Thoracic aorta (tissue), 2 donors: ENCODE results near the gene TOB2. TPM values are rescaled to one million over a fixed set of nuclear protein-coding genes. Genes with fewer than 3 reads are reported as not detected.

ENCODE experiments used
- ATAC-seq: fragments of 150-250 bp; one replicate; pipeline ENCODE4 v1.8.0; 2017; ENCODE audit warnings: low read depth; ENCODE audit not compliant: insufficient number of reproducible peaks, low FRiP score
- DNase-seq: peaks from one replicate; pipeline ENCODE4 v3.0.0-alpha.2; 2020; ENCODE audit warnings: low spot score
- H3K27ac ChIP-seq, 2 donors: fragments of 200-600 bp; sonication (generic); 1 replicate in 1 of 2; 2 replicates in 1 of 2; pipeline ENCODE4 v1.5.1; 2016; ENCODE audit warnings: mild to moderate bottlenecking in 2 of 2, moderate library complexity in 2 of 2
- H3K27me3 ChIP-seq: fragments of 200-600 bp; sonication (generic); replicated peaks from 2 replicates; pipeline ENCODE4 v1.6.0; 2016; ENCODE audit warnings: mild to moderate bottlenecking; ENCODE audit not compliant: insufficient read depth
- H3K36me3 ChIP-seq: fragments of 200-600 bp; sonication (generic); one replicate; pipeline ENCODE4 v1.5.1; 2016
- H3K4me1 ChIP-seq, 2 donors: fragments of 200-600 bp; sonication (generic); 1 replicate in 1 of 2; 2 replicates in 1 of 2; pipeline versions ENCODE4 v1.5.1 to v1.6.0; 2016; ENCODE audit warnings: low read depth in 2 of 2, mild to moderate bottlenecking in 1 of 2; ENCODE audit not compliant: control insufficient read depth in 1 of 2
- H3K4me3 ChIP-seq: fragments of 200-600 bp; sonication (generic); 2 replicates; pipeline ENCODE4 v1.5.1; 2016; ENCODE audit warnings: mild to moderate bottlenecking
- H3K9me3 ChIP-seq: fragments of 200-600 bp; sonication (generic); 2 replicates; pipeline ENCODE4 v1.5.1; 2016
- total RNA-seq, 2 donors: library from RNA; depleted of rRNA; stranded (reverse); fragments of >200 nt; gene quantifications; one replicate each; pipeline versions ENCODE4 v1.1.0 to v1.2.3, GENCODE V29; 2016
- TF ChIP-seq, protein P1 (sequence below): fragments of 200-600 bp; sonication (generic); IDR thresholded peaks from one replicate; pipeline ENCODE4 v1.5.1; 2019; ENCODE audit warnings: antibody characterized with exemption

Gene TOB2
- total RNA-seq, 2 donors from 2014 or later, result 45.5 to 56.5 TPM

DNA sequence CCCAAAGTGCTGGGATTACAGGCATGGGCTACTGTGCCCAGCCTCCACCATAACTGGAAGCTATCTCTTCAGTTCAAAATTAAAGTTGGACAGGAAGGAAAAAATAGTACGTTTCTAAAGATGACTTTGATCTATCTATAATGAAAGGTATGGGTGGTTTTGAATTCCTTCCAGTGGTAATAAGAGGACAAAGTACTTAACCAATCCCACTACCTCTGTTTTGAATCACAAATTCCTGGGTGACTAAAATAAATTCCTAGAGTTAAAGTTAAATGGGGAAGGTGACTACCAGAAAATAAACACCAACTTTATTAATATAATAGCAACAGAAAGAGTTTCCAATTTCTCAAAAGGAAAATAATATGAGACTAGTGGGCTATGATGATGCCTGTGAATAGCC is 12.8 kb upstream of the TOB2 start:
- no peak for ATAC-seq
- no peak overlapping the region for H3K4me3 ChIP-seq
- no peak for DNase-seq
- H3K27ac ChIP-seq, result no peak overlapping the region
- H3K36me3 ChIP-seq, result peaks cover 51% of the 10 kb centered on the region
- TF ChIP-seq, protein P1, sequence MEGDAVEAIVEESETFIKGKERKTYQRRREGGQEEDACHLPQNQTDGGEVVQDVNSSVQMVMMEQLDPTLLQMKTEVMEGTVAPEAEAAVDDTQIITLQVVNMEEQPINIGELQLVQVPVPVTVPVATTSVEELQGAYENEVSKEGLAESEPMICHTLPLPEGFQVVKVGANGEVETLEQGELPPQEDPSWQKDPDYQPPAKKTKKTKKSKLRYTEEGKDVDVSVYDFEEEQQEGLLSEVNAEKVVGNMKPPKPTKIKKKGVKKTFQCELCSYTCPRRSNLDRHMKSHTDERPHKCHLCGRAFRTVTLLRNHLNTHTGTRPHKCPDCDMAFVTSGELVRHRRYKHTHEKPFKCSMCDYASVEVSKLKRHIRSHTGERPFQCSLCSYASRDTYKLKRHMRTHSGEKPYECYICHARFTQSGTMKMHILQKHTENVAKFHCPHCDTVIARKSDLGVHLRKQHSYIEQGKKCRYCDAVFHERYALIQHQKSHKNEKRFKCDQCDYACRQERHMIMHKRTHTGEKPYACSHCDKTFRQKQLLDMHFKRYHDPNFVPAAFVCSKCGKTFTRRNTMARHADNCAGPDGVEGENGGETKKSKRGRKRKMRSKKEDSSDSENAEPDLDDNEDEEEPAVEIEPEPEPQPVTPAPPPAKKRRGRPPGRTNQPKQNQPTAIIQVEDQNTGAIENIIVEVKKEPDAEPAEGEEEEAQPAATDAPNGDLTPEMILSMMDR, result no peak
- H3K4me1 ChIP-seq, result no peaks in the 10 kb centered on the region
- H3K27me3 ChIP-seq, result no peaks in the 10 kb centered on the region
- no peaks in the 10 kb centered on the region for H3K9me3 ChIP-seq

DNA sequence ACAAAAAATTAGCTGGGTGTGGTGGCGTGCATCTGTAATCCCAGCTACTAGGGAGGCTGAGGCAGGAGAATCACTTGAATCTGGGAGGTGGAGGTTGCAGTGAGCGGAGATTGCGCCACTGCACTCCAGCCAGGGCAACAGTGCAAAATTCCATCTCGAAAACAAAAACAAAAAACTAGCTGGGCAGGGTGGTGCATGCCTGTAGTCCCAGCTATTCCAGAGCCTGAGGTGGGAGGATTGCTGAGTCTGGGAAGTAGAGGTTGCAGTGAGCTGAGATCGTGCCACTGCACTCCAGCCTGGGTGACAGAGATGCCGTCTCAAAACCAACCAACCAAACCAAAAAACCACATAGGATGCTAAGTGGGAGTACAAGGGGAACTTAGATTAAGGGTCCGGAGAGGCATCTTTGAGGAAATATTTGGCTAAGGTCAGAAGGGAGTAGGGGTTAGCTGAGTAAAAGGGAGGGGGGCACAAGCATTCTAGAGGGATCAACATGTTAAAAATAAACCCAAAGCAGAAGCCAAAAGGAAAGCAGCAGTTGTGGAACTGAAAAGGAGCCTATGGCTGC is 11.6 kb upstream of the TOB2 start:
- Histone ChIP-seq H3K27ac (no peak overlapping the region), H3K27me3 (no peaks in the 10 kb centered on the region), H3K4me1 (no peaks in the 10 kb centered on the region), H3K4me3 (no peak overlapping the region), H3K9me3 (no peaks in the 10 kb centered on the region), H3K36me3 (peaks cover 42% of the 10 kb centered on the region)
- TF ChIP-seq, protein P1, result no peak
- DNase-seq (no peak), ATAC-seq (no peak)

DNA sequence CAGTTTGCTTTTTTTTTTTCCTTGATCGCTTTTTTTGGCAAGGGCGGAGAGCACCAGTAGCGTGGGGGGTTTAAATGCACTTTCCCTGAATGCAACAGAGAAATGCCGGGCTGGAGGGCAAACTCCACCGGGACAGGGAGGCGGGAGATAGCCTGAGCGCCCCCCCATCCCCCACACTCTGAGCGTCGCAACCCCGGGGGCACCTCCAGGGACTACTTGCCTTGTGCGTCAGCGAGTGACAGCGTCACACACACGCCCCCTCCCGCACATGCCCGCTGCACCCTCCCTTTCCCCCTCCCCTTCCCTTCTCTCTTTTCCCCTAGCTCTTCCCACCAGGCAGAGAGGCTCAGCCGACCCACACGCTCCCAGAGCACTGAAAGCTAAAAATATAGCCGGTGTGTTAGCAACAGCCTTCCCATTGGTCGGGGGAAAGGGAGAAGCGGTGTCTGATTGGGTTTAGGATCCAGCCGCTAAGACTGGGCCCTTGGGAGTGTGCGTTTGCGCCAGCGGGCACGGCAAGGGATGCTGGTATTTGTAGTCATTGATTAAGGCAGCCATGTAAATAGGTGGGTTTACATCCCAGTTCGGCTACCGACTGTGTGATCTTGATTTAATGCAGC is 1.7 kb upstream of the TOB2 start:
- H3K4me3 ChIP-seq, result peak overlapping the region; percentile 91
- ATAC-seq (peak; percentile 95), DNase-seq (peak; percentile 90)
- TF ChIP-seq, protein P1, result no peak
- H3K27me3 ChIP-seq, result no peaks in the 10 kb centered on the region
- H3K4me1 ChIP-seq, result peaks cover 5 to 16% of the 10 kb centered on the region in 2 donors
- H3K27ac ChIP-seq, result peak overlapping the region; percentile 94 to 99
- H3K9me3 ChIP-seq, result no peaks in the 10 kb centered on the region
- peaks cover under 1% of the 10 kb centered on the region for H3K36me3 ChIP-seq

DNA sequence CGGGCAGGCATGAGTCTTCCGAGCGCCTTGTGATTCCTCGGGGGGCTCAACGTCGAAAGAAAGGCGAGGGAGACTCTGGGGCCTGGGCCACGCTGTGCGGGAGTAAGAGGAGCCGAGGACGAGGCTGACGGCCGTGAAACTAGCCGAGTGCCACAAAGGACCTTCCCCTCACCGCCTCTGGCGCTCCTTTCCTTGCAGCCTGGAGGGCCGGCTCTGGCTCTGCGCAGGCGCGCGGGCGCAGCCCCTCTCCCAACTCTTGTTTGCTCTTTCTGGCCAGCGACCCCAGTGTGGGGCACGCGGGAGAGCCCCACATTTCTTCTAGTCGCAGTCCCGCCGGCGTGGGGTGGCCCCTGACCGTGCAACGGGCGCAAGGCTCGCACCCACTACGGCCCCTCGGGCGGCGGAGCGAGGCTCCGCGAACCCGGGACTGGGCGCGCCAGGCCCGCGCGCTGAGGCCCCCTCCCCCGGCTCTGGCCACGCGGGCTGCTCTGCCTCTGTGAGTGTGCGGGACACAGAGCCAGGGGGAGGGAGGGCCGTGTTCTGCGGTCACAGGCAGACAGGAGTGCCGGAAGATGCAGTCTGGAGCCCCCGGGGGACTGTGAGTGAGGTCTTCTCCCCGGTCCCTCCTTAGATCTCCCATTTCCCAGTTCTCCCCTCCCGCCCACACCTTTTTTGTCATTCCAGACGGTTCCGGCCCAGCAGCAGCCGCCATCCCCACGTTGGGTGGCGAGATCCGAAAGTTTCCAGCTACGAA is 1.0 kb upstream of the TOB2 start:
- ATAC-seq, result no peak
- H3K27me3 ChIP-seq, result no peaks in the 10 kb centered on the region
- peak overlapping the region; percentile 94 to 99 for H3K27ac ChIP-seq
- H3K4me1 ChIP-seq, result peaks cover 12 to 23% of the 10 kb centered on the region in 2 donors
- TF ChIP-seq, protein P1, result no peak
- DNase-seq, result no peak
- peak overlapping the region; percentile 91 for H3K4me3 ChIP-seq
- H3K36me3 ChIP-seq, result peaks cover 7% of the 10 kb centered on the region
- H3K9me3 ChIP-seq, result no peaks in the 10 kb centered on the region

DNA sequence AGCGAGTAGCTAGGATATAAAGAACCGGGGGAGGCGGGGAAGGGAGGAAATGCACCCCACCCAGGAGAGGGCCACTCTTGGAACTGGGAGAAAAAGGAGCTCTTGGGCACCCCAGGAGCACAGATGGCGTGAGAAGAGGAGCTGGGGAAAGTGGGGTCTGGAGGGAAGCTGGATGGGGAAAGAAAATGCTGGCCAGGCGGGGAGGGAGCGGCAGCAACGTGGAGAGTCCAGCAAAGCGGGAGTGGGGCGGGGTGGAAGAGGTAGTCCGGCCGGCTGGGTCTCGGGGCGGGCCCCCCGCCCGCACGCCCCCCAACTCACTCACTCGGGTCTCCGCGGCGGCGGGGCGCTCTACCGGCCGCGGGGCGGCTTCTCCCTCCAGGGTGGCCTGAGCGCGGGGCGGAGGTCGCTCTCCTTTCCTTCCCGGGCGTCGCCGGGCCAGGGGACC is 522 bp downstream of the TOB2 start:
- no peaks in the 10 kb centered on the region for H3K27me3 ChIP-seq
- H3K36me3 ChIP-seq, result peaks cover 14% of the 10 kb centered on the region
- DNase-seq (no peak), ATAC-seq (no peak)
- peak overlapping the region; percentile 91 for H3K4me3 ChIP-seq
- peak overlapping the region; percentile 94 to 99 for H3K27ac ChIP-seq
- H3K4me1 ChIP-seq, result peaks cover 13 to 37% of the 10 kb centered on the region in 2 donors
- TF ChIP-seq, protein P1, result no peak
- no peaks in the 10 kb centered on the region for H3K9me3 ChIP-seq
